Right forelimb (tissue), 1 donor: ENCODE results near the gene CLCN1.

Source experiments
- DNase-seq: peaks from one replicate; pipeline ENCODE4 v3.0.0-alpha.2; 2018

The CLCN1 gene

GRCh38 chr7:143399151-143399550 is 83.2 kb downstream of the CLCN1 start:
- DNase-seq: peak; percentile 27

- no peak for DNase-seq
Observed at GRCh38 chr7:143399642-143400041, 83.7 kb downstream of the CLCN1 start.

GRCh38 chr7:143401265-143401664 is 85.4 kb downstream of the CLCN1 start:
- no peak for DNase-seq
